ENCODE measurements around the gene ZPBP.

The ZPBP gene

DNA sequence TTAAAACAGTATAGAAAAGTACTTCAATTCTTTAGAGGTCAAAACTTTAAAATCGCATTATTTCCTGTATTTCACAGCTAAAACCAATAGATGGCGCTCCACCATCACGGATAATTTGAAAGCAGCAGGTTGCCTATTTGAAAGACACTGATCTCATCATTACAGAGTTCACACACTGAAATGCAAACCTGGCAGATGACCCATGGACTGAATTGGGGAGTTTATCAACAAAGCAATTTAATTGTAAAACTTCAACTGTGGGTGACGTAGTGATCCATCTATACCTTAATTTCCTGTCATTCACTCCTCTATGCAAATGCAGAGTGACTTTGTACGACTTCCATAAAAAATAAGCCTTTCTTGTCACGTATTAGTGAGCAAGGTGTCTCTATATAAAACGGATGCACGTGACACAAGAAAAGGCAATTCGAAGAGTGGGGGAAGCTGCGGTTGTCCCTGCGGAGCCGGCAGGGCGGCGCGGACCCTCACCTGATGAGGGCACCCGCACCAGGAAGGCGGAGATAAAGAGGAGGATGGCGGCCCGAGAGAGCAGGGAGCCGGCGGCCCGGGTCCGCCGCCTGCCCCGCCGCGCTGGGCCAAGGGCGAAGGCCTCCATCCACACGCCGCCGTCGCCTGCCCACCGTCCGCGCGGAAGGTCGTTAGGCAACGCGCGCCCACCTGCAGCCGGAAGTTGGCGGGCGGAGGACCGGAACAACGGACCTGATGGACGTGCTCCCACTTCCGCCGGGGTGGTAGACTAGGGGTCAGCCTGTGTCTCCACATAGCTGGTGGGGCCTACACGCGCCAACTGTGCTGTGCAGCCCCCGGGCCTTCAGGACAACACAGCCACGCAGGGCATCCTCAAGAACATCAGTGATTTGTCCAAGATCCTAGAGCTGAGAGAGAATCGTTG lies at the start of gene ZPBP:
Gene ZPBP (minus strand): TSS at position 668 of the 913 bp plus-strand sequence. CDS start 52 bp downstream, at position 616.
- Histone ChIP-seq H3K27ac (no peak within 1 kb of the TSS), H3K4me3 (peak within 1 kb of the TSS; percentile 59)
- no peak for DNase-seq (ENCODE audit: low spot score)
- TF ChIP-seq, protein P1, sequence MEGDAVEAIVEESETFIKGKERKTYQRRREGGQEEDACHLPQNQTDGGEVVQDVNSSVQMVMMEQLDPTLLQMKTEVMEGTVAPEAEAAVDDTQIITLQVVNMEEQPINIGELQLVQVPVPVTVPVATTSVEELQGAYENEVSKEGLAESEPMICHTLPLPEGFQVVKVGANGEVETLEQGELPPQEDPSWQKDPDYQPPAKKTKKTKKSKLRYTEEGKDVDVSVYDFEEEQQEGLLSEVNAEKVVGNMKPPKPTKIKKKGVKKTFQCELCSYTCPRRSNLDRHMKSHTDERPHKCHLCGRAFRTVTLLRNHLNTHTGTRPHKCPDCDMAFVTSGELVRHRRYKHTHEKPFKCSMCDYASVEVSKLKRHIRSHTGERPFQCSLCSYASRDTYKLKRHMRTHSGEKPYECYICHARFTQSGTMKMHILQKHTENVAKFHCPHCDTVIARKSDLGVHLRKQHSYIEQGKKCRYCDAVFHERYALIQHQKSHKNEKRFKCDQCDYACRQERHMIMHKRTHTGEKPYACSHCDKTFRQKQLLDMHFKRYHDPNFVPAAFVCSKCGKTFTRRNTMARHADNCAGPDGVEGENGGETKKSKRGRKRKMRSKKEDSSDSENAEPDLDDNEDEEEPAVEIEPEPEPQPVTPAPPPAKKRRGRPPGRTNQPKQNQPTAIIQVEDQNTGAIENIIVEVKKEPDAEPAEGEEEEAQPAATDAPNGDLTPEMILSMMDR (IDR thresholded peaks at IDR 0.05): peak; percentile 39

GRCh38 chr7:50142425-50143017 lies 49.5 kb upstream of the ZPBP start:
- TF ChIP-seq, protein P1 (IDR thresholded peaks at IDR 0.05): peak; percentile 39
- H3K4me3 ChIP-seq: no peak overlapping the region
- DNase-seq (ENCODE audit: low spot score): no peak
- H3K27ac ChIP-seq: no peak overlapping the region

DNA sequence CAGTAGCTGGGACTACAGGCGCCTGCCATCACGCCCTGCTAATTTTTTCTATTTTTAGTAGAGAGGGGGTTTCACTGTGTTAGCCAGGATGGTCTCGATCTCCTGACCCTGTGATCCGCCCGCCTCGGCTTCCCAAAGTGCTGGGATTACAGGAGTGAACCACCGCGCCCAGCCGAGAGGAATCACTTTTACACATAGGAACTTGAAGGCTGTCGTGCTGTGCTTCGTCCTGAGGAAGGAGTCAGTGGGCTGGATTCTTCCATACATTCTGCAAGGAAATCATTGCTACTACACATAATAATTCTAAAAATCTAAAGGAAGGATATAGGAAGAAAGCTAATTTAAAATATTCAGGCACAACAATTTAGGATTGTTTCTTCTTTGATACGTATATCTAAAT lies 48.8 kb upstream of the ZPBP start:
- no peak overlapping the region for H3K27ac ChIP-seq
- no peak overlapping the region for H3K4me3 ChIP-seq
- no peak for DNase-seq (ENCODE audit: low spot score)
- TF ChIP-seq, protein P1 (IDR thresholded peaks at IDR 0.05): no peak

- Histone ChIP-seq H3K27ac (no peak overlapping the region), H3K4me3 (no peak overlapping the region)
- TF ChIP-seq, protein P1 (IDR thresholded peaks at IDR 0.05): no peak
- no peak for DNase-seq (ENCODE audit: low spot score)
Measured at GRCh38 chr7:50141131-50141530, 48.1 kb upstream of the ZPBP start.

GRCh38 chr7:50140688-50141087 lies 47.6 kb upstream of the ZPBP start:
- H3K4me3 ChIP-seq: no peak overlapping the region
- DNase-seq (ENCODE audit: low spot score): no peak
- H3K27ac ChIP-seq: no peak overlapping the region
- TF ChIP-seq, protein P1 (IDR thresholded peaks at IDR 0.05): no peak

DNA sequence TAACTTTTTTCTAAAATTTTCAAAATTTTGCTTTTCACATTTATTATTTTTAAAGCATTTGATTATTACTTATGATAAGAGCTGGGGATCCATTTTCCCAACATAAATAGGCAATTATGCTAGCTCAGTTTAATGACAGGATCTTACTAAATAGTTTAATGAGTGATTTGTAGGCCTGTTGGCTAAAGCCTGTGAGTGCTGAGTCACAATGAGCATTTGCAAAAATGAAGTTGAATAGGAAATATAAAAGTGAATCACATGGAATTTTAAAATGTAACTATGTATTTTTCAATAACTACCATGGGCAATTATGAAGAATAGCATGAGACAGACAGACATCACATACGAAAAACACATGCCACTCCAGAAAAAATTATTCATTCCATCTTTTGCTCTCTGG lies 45.1 kb upstream of the ZPBP start:
- Histone ChIP-seq H3K4me3 (no peak overlapping the region), H3K27ac (no peak overlapping the region)
- TF ChIP-seq, protein P1 (IDR thresholded peaks at IDR 0.05): no peak
- DNase-seq (ENCODE audit: low spot score): no peak
